HG02623 (cell line): ENCODE results near the gene SPIN1.
"Not testable (repeated sequence)": the region's sequence is repeated elsewhere in the genome, so short reads cannot be mapped to it uniquely, and the experiment has no call there.

Source experiments
- ATAC-seq: cut with Tn5 transposase; IDR thresholded peaks from one replicate; pipeline ENCODE4 v1.9.1; 2021; ENCODE audit warnings: moderate library complexity; ENCODE audit not compliant: unreplicated experiment

Gene SPIN1

GRCh38 chr9:88388203-88388885 lies at the start of gene SPIN1:
Gene SPIN1, plus strand, starts transcription at chr9:88388444. Its CDS starts 38,096 bp downstream, at chr9:88426540.
- ATAC-seq, result peak; percentile 81

- no peak for ATAC-seq
Observed at GRCh38 chr9:88339317-88339716, 48.9 kb upstream of the SPIN1 start.

- ATAC-seq, result no peak
Observed at GRCh38 chr9:88342246-88342645, 46.0 kb upstream of the SPIN1 start.

GRCh38 chr9:88344013-88344412 lies 44.2 kb upstream of the SPIN1 start:
- no peak for ATAC-seq

GRCh38 chr9:88350354-88350753 lies 37.9 kb upstream of the SPIN1 start:
- not testable (repeated sequence) for ATAC-seq

GRCh38 chr9:88355166-88355565 lies 33.1 kb upstream of the SPIN1 start:
- no peak for ATAC-seq

GRCh38 chr9:88357250-88357649 lies 31.0 kb upstream of the SPIN1 start:
- not testable (repeated sequence) for ATAC-seq

GRCh38 chr9:88358723-88359122 lies 29.5 kb upstream of the SPIN1 start:
- no peak for ATAC-seq

- ATAC-seq, result no peak
Observed at GRCh38 chr9:88359974-88360373, 28.3 kb upstream of the SPIN1 start.

- no peak for ATAC-seq
Observed at GRCh38 chr9:88362681-88363080, 25.6 kb upstream of the SPIN1 start.

- ATAC-seq, result no peak
Observed at GRCh38 chr9:88363661-88364060, 24.6 kb upstream of the SPIN1 start.

- no peak for ATAC-seq
Observed at GRCh38 chr9:88364706-88365105, 23.5 kb upstream of the SPIN1 start.

GRCh38 chr9:88370346-88370745 lies 17.9 kb upstream of the SPIN1 start:
- ATAC-seq, result no peak

- no peak for ATAC-seq
Observed at GRCh38 chr9:88372103-88372654, 16.1 kb upstream of the SPIN1 start.

- ATAC-seq, result no peak
Observed at GRCh38 chr9:88373045-88373444, 15.2 kb upstream of the SPIN1 start.

- no peak for ATAC-seq
Observed at GRCh38 chr9:88378317-88378716, 9.9 kb upstream of the SPIN1 start.

- ATAC-seq, result no peak
Observed at GRCh38 chr9:88379352-88379751, 8.9 kb upstream of the SPIN1 start.

- ATAC-seq, result no peak
Observed at GRCh38 chr9:88380118-88380517, 8.1 kb upstream of the SPIN1 start.

GRCh38 chr9:88381322-88381721 lies 6.9 kb upstream of the SPIN1 start:
- ATAC-seq, result not testable (repeated sequence)

GRCh38 chr9:88383176-88383575 lies 5.1 kb upstream of the SPIN1 start:
- ATAC-seq, result no peak

- not testable (repeated sequence) for ATAC-seq
Observed at GRCh38 chr9:88386137-88386536, 2.1 kb upstream of the SPIN1 start.

GRCh38 chr9:88387036-88387551 lies 1.1 kb upstream of the SPIN1 start:
- no peak for ATAC-seq
